T-helper 1 cell treated with Interleukin-12 subunit alpha and Interleukin-12 subunit beta and Interleukin-4 antibody, amounts not matched to agents 30 ng/mL and 1 ng/mL, for 36 hours (primary cell): ENCODE data around the gene CD55. TPM values are rescaled to one million over a fixed set of nuclear protein-coding genes. Genes with fewer than 3 reads are reported as not detected.

ENCODE experiments used
- intact Hi-C: fragments of 100-400 bp; cut with micrococcal nuclease; formaldehyde crosslinking; loops from one replicate; pipeline ENCODE4 v1.15.1; 2024
- total RNA-seq: library from RNA; stranded (reverse); gene quantifications from 2 replicates; pipeline ENCODE4 v1.2.3, GENCODE V29; 2022

CD55 gene
- total RNA-seq, 1 donor from 2014 or later, result 142 TPM

- intact Hi-C loops, result no loop called here
Observed at GRCh38 chr1:207355513-207356295, 34.2 kb downstream of the CD55 start.

- intact Hi-C loops, result no loop called here
Observed at GRCh38 chr1:207361029-207361428, 39.6 kb downstream of the CD55 start.

GRCh38 chr1:207361889-207362288, 40.4 kb downstream of the CD55 start:
- intact Hi-C loops, result no loop called here

GRCh38 chr1:207362962-207363860, 41.7 kb downstream of the CD55 start:
- intact Hi-C loops, result loop anchor here (1.0 kb wide), 2 partner anchors 27 to 42 kb away; partner anchors contain the start of gene CD55

GRCh38 chr1:207363871-207364270, 42.4 kb downstream of the CD55 start:
- intact Hi-C loops, result loop anchor here (1.0 kb wide), 2 partner anchors 28 to 43 kb away; partner anchors contain the start of gene CD55

GRCh38 chr1:207364614-207365013, 43.1 kb downstream of the CD55 start:
- intact Hi-C loops, result no loop called here

GRCh38 chr1:207365063-207365462, 43.6 kb downstream of the CD55 start:
- intact Hi-C loops, result no loop called here

- intact Hi-C loops, result no loop called here
Observed at GRCh38 chr1:207366022-207366421, 44.5 kb downstream of the CD55 start.

- intact Hi-C loops, result no loop called here
Observed at GRCh38 chr1:207388721-207389120, 67.2 kb downstream of the CD55 start.

GRCh38 chr1:207389728-207390464, 68.4 kb downstream of the CD55 start:
- intact Hi-C loops, result no loop called here

GRCh38 chr1:207393610-207394009, 72.1 kb downstream of the CD55 start:
- intact Hi-C loops, result no loop called here

GRCh38 chr1:207396168-207396746, 74.8 kb downstream of the CD55 start:
- intact Hi-C loops, result no loop called here

GRCh38 chr1:207397525-207397926, 76.0 kb downstream of the CD55 start:
- intact Hi-C loops, result no loop called here

GRCh38 chr1:207398986-207399385, 77.5 kb downstream of the CD55 start:
- intact Hi-C loops, result no loop called here

- intact Hi-C loops, result no loop called here
Observed at GRCh38 chr1:207401578-207401977, 80.1 kb downstream of the CD55 start.

GRCh38 chr1:207402744-207403143, 81.3 kb downstream of the CD55 start:
- intact Hi-C loops, result no loop called here

GRCh38 chr1:207404849-207405525, 83.5 kb downstream of the CD55 start:
- intact Hi-C loops, result loop anchor here (1.0 kb wide), 6 partner anchors 69 to 355 kb away; partner anchors contain the start of gene CD55

- intact Hi-C loops, result loop anchor here (1.0 kb wide), 6 partner anchors 70 to 356 kb away; partner anchors contain the start of gene CD55
Observed at GRCh38 chr1:207405814-207406213, 84.3 kb downstream of the CD55 start.

GRCh38 chr1:207407655-207408260, 86.3 kb downstream of the CD55 start:
- intact Hi-C loops, result no loop called here
